ENCODE results near the gene CCDC7. TPM values are rescaled to one million over a fixed set of nuclear protein-coding genes. Genes with fewer than 3 reads are reported as not detected.

The CCDC7 gene
- total and polyA plus RNA-seq, 4 experiments from 2014 or later = 7.7 to 90.5 (median 41.8) TPM

DNA sequence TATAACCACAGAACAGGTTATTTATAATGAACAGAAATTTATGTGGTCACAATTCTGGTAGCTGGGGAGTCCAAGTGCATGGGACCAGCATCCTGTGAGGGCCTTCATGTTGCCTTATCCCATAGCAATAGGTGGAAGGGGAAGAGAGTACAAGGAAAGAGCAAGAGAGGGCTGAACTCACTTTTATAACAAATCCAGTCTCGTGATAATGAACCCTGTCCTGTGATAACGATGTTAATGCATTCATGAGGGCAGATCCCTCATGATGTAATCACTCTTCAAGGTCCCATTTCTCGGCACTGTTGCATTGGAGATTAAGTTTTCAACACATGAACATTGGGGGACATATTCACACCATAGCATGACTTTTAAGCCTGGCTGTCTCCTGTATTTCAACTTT lies 27.4 kb upstream of the CCDC7 start:
- ChIA-PET POLR2A (ENCODE audit: partially characterized antibody) (no interaction called here), CTCF (ENCODE audit: partially characterized antibody) (no interaction called here)
- DNase-seq = no peak
- H3K27me3 Mint-ChIP-seq = no peaks in the 10 kb centered on the region
- no peak overlapping the region for H3K27ac ChIP-seq (ENCODE audit: low read depth, low read length)
- no peaks in the 10 kb centered on the region for H3K4me1 ChIP-seq (ENCODE audit: insufficient read depth, low read length)
- no peaks in the 10 kb centered on the region for H3K36me3 ChIP-seq (ENCODE audit: insufficient read depth, low read length)
- H3K4me3 Mint-ChIP-seq = no peak overlapping the region
- no peak overlapping the region for H3K27ac Mint-ChIP-seq
- peaks cover 0 to 14% (median 12%) of the 10 kb centered on the region in 8 donors for H3K9me3 Mint-ChIP-seq
- no peaks in the 10 kb centered on the region for H3K9me3 ChIP-seq (ENCODE audit: control insufficient read depth in 1 of 2, low read length in 2 of 2)
- no peaks in the 10 kb centered on the region for H3K27me3 ChIP-seq (ENCODE audit: insufficient read depth, low read length)
- H3K36me3 Mint-ChIP-seq = peaks cover 1 to 8% of the 10 kb centered on the region in 2 donors
- peaks cover 1 to 7% (median 2%) of the 10 kb centered on the region in 4 donors for H3K4me1 Mint-ChIP-seq
- H3K4me3 ChIP-seq (ENCODE audit: low read length in 2 of 2) = no peak overlapping the region
- intact Hi-C loops (cut with micrococcal nuclease) = no loop called here

- Mint-ChIP-seq H3K36me3 (peaks cover 1 to 9% of the 10 kb centered on the region in 2 donors), H3K27me3 (no peaks in the 10 kb centered on the region), H3K4me1 (peaks cover 0 to under 1% (median 0%) of the 10 kb centered on the region in 4 donors), H3K27ac (no peak overlapping the region), H3K4me3 (no peak overlapping the region), H3K9me3 (peaks cover 3 to 23% (median 16%) of the 10 kb centered on the region in 8 donors)
- POLR2A ChIA-PET (ENCODE audit: partially characterized antibody) = no interaction called here
- DNase-seq = no peak
- Histone ChIP-seq H3K4me1 (ENCODE audit: insufficient read depth, low read length) (no peaks in the 10 kb centered on the region), H3K4me3 (ENCODE audit: low read length in 2 of 2) (no peak overlapping the region), H3K36me3 (ENCODE audit: insufficient read depth, low read length) (no peaks in the 10 kb centered on the region), H3K27me3 (ENCODE audit: insufficient read depth, low read length) (no peaks in the 10 kb centered on the region), H3K9me3 (ENCODE audit: control insufficient read depth in 1 of 2, low read length in 2 of 2) (no peaks in the 10 kb centered on the region), H3K27ac (ENCODE audit: low read depth, low read length) (no peak overlapping the region)
- intact Hi-C loops (cut with micrococcal nuclease) = no loop called here
- CTCF ChIA-PET (ENCODE audit: partially characterized antibody) = no interaction called here
Measured at GRCh38 chr10:32419615-32420014, 26.3 kb upstream of the CCDC7 start.

DNA sequence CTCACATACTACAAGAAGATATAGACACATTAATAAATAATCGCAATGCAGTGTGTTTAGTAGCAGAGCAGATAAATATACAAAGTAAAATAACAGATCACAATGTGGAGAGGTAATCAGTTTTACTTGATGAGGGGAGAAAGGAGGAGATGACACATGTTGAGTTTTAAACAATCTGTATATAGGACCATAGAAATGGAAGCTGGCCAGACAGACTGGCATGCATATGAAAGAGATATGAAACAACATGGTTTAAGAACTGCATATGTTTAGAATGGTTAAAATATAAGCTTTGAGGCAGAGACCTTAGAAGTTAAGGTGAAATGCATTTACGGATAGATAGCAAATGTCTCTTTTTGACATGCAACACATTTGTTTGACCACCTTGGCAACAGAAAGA lies 19.8 kb upstream of the CCDC7 start:
- Mint-ChIP-seq H3K27ac (no peak overlapping the region), H3K9me3 (peaks cover 3 to 26% (median 16%) of the 10 kb centered on the region in 8 donors), H3K4me1 (no peaks in the 10 kb centered on the region), H3K36me3 (peaks cover 1 to 9% of the 10 kb centered on the region in 2 donors), H3K4me3 (no peak overlapping the region), H3K27me3 (peaks cover 0 to 1% of the 10 kb centered on the region in 2 donors)
- no peak overlapping the region for H3K27ac ChIP-seq (ENCODE audit: low read depth, low read length)
- no peaks in the 10 kb centered on the region for H3K4me1 ChIP-seq (ENCODE audit: insufficient read depth, low read length)
- no peaks in the 10 kb centered on the region for H3K9me3 ChIP-seq (ENCODE audit: control insufficient read depth in 1 of 2, low read length in 2 of 2)
- intact Hi-C loops (cut with micrococcal nuclease) = no loop called here
- no peaks in the 10 kb centered on the region for H3K27me3 ChIP-seq (ENCODE audit: insufficient read depth, low read length)
- no peaks in the 10 kb centered on the region for H3K36me3 ChIP-seq (ENCODE audit: insufficient read depth, low read length)
- POLR2A ChIA-PET (ENCODE audit: partially characterized antibody) = interaction anchor here (0.5 kb wide), 1 partner anchor 34 kb away, joined by 3 read pairs; no protein-coding TSS in a partner anchor
- H3K4me3 ChIP-seq (ENCODE audit: low read length in 2 of 2) = no peak overlapping the region
- CTCF ChIA-PET (ENCODE audit: partially characterized antibody) = no interaction called here
- no peak for DNase-seq

DNA sequence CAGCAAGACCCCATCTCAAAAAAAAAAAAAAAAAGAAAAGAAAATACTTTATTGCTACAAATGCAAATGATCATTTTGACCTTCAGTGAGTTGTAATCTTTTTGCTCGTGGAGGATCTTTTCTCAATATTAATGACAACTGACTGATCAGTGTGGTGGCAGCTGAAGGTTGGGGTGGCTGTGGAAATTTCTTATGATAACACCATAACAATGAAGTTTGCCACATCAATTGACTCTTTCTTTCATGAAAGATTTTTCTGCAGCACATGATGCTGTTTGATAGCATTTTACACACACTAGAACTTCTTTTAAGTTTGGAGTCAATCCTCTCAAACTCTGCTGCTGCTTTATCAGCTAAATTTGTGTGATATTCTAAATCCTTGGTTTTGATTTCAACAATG lies 12.4 kb upstream of the CCDC7 start:
- H3K36me3 ChIP-seq (ENCODE audit: insufficient read depth, low read length) = no peaks in the 10 kb centered on the region
- no peak overlapping the region for H3K4me3 Mint-ChIP-seq
- no peak for DNase-seq
- no peaks in the 10 kb centered on the region for H3K9me3 ChIP-seq (ENCODE audit: control insufficient read depth in 1 of 2, low read length in 2 of 2)
- intact Hi-C loops (cut with micrococcal nuclease) = no loop called here
- ChIA-PET CTCF (ENCODE audit: partially characterized antibody) (no interaction called here), POLR2A (ENCODE audit: partially characterized antibody) (interaction anchor here (1.3 kb wide), 1 partner anchor 12 kb away, joined by 3 read pairs; the partner anchor contains the start of gene CCDC7)
- H3K9me3 Mint-ChIP-seq = peaks cover 0 to 4% (median 0%) of the 10 kb centered on the region in 8 donors
- H3K36me3 Mint-ChIP-seq = no peaks in the 10 kb centered on the region
- H3K27me3 ChIP-seq (ENCODE audit: insufficient read depth, low read length) = no peaks in the 10 kb centered on the region
- no peaks in the 10 kb centered on the region for H3K4me1 ChIP-seq (ENCODE audit: insufficient read depth, low read length)
- H3K27ac Mint-ChIP-seq = no peak overlapping the region
- H3K27ac ChIP-seq (ENCODE audit: low read depth, low read length) = no peak overlapping the region
- H3K27me3 Mint-ChIP-seq = peaks cover 0 to 5% of the 10 kb centered on the region in 2 donors
- peaks cover 3 to 6% (median 4%) of the 10 kb centered on the region in 4 donors for H3K4me1 Mint-ChIP-seq
- no peak overlapping the region for H3K4me3 ChIP-seq (ENCODE audit: low read length in 2 of 2)

GRCh38 chr10:32436215-32436614 lies 9.7 kb upstream of the CCDC7 start:
- peaks cover 3 to 6% (median 4%) of the 10 kb centered on the region in 4 donors for H3K4me1 Mint-ChIP-seq
- intact Hi-C loops (cut with micrococcal nuclease) = no loop called here
- DNase-seq = no peak
- peaks cover 0 to 3% of the 10 kb centered on the region in 2 donors for H3K27me3 Mint-ChIP-seq
- Histone ChIP-seq H3K27ac (ENCODE audit: low read depth, low read length) (no peak overlapping the region), H3K4me3 (ENCODE audit: low read length in 2 of 2) (no peak overlapping the region), H3K36me3 (ENCODE audit: insufficient read depth, low read length) (no peaks in the 10 kb centered on the region), H3K27me3 (ENCODE audit: insufficient read depth, low read length) (no peaks in the 10 kb centered on the region), H3K9me3 (ENCODE audit: control insufficient read depth in 1 of 2, low read length in 2 of 2) (no peaks in the 10 kb centered on the region), H3K4me1 (ENCODE audit: insufficient read depth, low read length) (no peaks in the 10 kb centered on the region)
- ChIA-PET CTCF (ENCODE audit: partially characterized antibody) (interaction anchor here (1.8 kb wide), 1 partner anchor 9 kb away, joined by 7 read pairs; the partner anchor contains the start of gene CCDC7), POLR2A (ENCODE audit: partially characterized antibody) (interaction anchor here (1.3 kb wide), 1 partner anchor 9 kb away, joined by 7 read pairs; the partner anchor contains the start of gene CCDC7)
- no peak overlapping the region for H3K27ac Mint-ChIP-seq
- no peaks in the 10 kb centered on the region for H3K36me3 Mint-ChIP-seq
- H3K4me3 Mint-ChIP-seq = no peak overlapping the region
- H3K9me3 Mint-ChIP-seq = peaks cover 0 to 4% (median 0%) of the 10 kb centered on the region in 8 donors

- Mint-ChIP-seq H3K27ac (no peak overlapping the region), H3K4me3 (no peak overlapping the region), H3K27me3 (peaks cover 0 to 3% of the 10 kb centered on the region in 2 donors), H3K36me3 (no peaks in the 10 kb centered on the region), H3K4me1 (peaks cover 3 to 6% (median 4%) of the 10 kb centered on the region in 4 donors), H3K9me3 (peaks cover 0 to 4% (median 0%) of the 10 kb centered on the region in 8 donors)
- Histone ChIP-seq H3K4me3 (ENCODE audit: low read length in 2 of 2) (no peak overlapping the region), H3K9me3 (ENCODE audit: control insufficient read depth in 1 of 2, low read length in 2 of 2) (no peaks in the 10 kb centered on the region), H3K4me1 (ENCODE audit: insufficient read depth, low read length) (no peaks in the 10 kb centered on the region), H3K27ac (ENCODE audit: low read depth, low read length) (no peak overlapping the region), H3K27me3 (ENCODE audit: insufficient read depth, low read length) (no peaks in the 10 kb centered on the region), H3K36me3 (ENCODE audit: insufficient read depth, low read length) (no peaks in the 10 kb centered on the region)
- intact Hi-C loops (cut with micrococcal nuclease) = no loop called here
- ChIA-PET POLR2A (ENCODE audit: partially characterized antibody) (interaction anchor here (1.4 kb wide), 1 partner anchor 8 kb away, joined by 11 read pairs; the partner anchor contains the start of gene CCDC7), CTCF (ENCODE audit: partially characterized antibody) (interaction anchor here (1.8 kb wide), 1 partner anchor 8 kb away, joined by 7 read pairs; the partner anchor contains the start of gene CCDC7)
- DNase-seq = no peak
Measured at GRCh38 chr10:32437334-32437733, 8.6 kb upstream of the CCDC7 start.

- H3K9me3 Mint-ChIP-seq = no peaks in the 10 kb centered on the region
- peak overlapping the region; percentile 91 to 99 (median 96) for H3K4me3 Mint-ChIP-seq
- H3K36me3 Mint-ChIP-seq = peaks cover 0 to 7% of the 10 kb centered on the region in 2 donors
- ChIA-PET POLR2A (ENCODE audit: partially characterized antibody) (interaction anchor here (0.6 to 2.7 kb wide), 30 partner anchors 8 to 710 kb away, joined by 3 to 88 read pairs (median 4); partner anchors contain the start of gene KIF5B), CTCF (ENCODE audit: partially characterized antibody) (interaction anchor here (0.7 to 4.0 kb wide), 14 partner anchors 8 to 670 kb away, joined by 3 to 25 read pairs (median 4); no protein-coding TSS in a partner anchor)
- H3K27me3 Mint-ChIP-seq = no peaks in the 10 kb centered on the region
- H3K36me3 ChIP-seq (ENCODE audit: insufficient read depth, low read length) = no peaks in the 10 kb centered on the region
- intact Hi-C loops (cut with micrococcal nuclease) = loop anchor here (5.0 to 10.0 kb wide), 4 partner anchors 188 to 692 kb away; partner anchors contain the start of gene KIF5B
- H3K4me1 Mint-ChIP-seq = peaks cover 3 to 19% (median 13%) of the 10 kb centered on the region in 4 donors
- H3K4me1 ChIP-seq (ENCODE audit: insufficient read depth, low read length) = peaks cover 20% of the 10 kb centered on the region
- no peaks in the 10 kb centered on the region for H3K27me3 ChIP-seq (ENCODE audit: insufficient read depth, low read length)
- H3K27ac ChIP-seq (ENCODE audit: low read depth, low read length) = peak overlapping the region; percentile 81
- peak overlapping the region; percentile 97 to 100 (median 98) for H3K27ac Mint-ChIP-seq
- no peak for DNase-seq
- H3K4me3 ChIP-seq (ENCODE audit: low read length in 2 of 2) = no peak overlapping the region
- H3K9me3 ChIP-seq (ENCODE audit: control insufficient read depth in 1 of 2, low read length in 2 of 2) = no peaks in the 10 kb centered on the region
Measured at GRCh38 chr10:32445036-32445435, 904 bp upstream of the CCDC7 start.

Measured in CD4-positive, alpha-beta memory T cell (primary cell).